Measurements from ENCODE around the gene GSTA3.

DNA sequence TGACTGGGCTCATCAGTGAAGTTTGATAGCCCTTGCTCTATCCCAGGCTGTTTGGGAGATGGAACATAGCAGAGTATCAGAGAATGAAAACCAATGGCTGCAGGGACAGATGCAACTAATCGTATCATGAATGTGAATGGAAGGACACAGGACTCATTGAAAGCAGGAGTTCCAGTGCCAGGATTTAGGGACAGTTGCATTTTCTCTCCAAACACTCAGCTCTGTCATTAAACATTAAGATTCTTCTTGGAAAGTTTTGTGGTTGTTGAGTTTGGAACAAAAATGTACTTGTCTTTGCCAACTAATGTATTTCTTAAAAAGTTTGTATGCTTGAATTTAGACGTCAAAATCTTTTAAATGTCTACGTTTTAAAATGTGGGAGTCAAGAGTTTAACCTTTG, 37.9 kb downstream of the GSTA3 start:
- TF ChIP-seq POLR2A (IDR thresholded peaks at IDR 0.05) (no peak), POLR2AphosphoS5 (IDR thresholded peaks at IDR 0.05) (no peak)
- TF ChIP-seq, protein P1, sequence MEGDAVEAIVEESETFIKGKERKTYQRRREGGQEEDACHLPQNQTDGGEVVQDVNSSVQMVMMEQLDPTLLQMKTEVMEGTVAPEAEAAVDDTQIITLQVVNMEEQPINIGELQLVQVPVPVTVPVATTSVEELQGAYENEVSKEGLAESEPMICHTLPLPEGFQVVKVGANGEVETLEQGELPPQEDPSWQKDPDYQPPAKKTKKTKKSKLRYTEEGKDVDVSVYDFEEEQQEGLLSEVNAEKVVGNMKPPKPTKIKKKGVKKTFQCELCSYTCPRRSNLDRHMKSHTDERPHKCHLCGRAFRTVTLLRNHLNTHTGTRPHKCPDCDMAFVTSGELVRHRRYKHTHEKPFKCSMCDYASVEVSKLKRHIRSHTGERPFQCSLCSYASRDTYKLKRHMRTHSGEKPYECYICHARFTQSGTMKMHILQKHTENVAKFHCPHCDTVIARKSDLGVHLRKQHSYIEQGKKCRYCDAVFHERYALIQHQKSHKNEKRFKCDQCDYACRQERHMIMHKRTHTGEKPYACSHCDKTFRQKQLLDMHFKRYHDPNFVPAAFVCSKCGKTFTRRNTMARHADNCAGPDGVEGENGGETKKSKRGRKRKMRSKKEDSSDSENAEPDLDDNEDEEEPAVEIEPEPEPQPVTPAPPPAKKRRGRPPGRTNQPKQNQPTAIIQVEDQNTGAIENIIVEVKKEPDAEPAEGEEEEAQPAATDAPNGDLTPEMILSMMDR (IDR thresholded peaks at IDR 0.05): no peak
